Skeletal muscle cell (primary cell): ENCODE results near the gene SUSD3.

ENCODE experiments used
- DNase-seq: peaks from one replicate; pipeline ENCODE4 v3.0.0-alpha.2; 2010; ENCODE audit warnings: low read depth
- H3K4me3 ChIP-seq: 2 replicates; pipeline ENCODE4 v1.5.1; 2011; ENCODE audit warnings: low read depth, mild to moderate bottlenecking, control low read depth, low read length, moderate library complexity

SUSD3 gene

DNA sequence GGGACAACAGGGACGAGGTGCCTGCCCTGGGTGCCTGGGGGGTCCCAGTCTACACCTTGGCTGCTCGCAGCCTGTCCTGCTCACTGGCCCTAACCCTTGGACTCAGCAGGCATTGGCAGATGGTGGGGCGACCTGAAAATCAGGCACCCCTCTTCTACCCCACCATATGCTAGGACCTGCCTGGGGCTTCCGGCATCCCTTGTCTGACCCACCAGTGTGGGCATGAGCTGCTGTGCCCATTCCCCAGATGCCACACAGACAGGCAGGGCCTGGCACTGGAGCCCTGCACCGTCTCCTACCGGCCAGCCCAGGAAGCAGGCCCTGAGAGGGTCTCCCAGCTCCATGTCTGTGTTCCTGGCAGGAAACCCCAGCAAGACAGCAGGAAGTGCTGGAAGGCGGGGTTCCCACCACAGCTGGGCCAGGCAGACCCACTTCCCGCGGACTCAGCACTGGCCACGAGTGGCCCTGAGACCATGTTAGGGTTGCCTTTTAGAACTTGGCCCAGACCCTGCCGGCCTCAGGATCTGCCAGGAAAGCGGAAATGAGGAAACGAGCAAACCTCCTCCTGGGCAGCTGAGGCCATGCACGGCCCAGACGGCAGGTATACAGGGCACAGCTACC lies 72.5 kb downstream of the SUSD3 start:
- DNase-seq = no peak
- H3K4me3 ChIP-seq = no peak overlapping the region

GRCh38 chr9:93131599-93132286 lies 73.2 kb downstream of the SUSD3 start:
- no peak overlapping the region for H3K4me3 ChIP-seq
- DNase-seq = no peak

GRCh38 chr9:93132287-93132927 lies 73.9 kb downstream of the SUSD3 start:
- no peak for DNase-seq
- peak overlapping the region; percentile 75 for H3K4me3 ChIP-seq

DNA sequence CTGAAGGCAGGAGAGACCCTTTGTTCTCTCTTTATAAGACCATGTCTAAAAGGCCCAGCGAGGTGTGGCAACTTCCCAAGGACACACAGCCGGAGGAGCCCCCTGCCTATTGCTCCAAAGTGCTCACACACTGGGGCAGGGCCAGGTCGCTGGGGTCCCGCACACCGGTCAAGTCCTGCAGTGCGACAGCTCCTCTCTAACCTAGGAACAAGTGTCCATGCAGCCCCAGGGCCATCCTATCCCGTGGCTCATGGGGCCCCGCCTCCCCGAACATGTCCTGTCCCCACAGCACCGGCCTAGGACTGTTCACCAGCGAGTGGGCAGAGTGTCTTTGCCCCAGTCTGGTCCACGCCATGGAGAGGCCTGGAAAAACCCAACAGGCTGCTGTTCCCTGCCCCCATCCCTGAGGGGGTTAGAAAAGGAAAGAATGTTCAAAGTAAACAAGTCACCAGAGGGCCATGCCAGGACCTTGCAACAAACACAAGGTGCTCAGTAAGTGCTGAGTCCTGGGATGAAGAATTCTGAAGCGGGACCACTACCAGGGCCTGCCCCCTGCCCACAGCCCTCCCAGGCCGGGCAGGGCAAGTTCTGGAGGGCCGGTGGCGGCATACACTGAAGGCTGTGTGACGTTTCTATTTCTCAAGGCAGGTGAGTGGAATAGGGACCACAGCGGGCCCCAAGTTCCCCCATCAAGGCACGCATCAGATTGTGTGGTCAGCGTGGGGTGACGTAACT lies 74.6 kb downstream of the SUSD3 start:
- no peak for DNase-seq
- H3K4me3 ChIP-seq = peak overlapping the region; percentile 75

DNA sequence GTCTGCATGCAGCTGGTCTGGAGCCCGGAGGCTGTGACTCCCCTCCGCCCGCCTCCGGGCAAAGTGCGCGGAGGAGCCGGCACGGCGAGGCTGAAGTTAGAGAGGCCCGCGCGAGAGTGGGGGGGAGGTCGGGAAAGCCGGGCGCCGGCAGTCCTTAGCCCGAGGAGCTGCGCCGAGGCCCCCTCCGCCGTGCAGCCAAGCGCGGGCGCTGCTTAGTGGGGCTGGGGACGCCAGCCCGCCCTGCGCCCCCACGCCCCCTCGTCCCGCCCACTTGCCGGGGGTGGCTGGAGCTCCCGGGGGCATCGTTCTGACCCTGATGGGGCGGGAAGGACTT lies 75.1 kb downstream of the SUSD3 start:
- peak; percentile 56 for DNase-seq
- peak overlapping the region; percentile 75 for H3K4me3 ChIP-seq

GRCh38 chr9:93134015-93134739 lies 75.7 kb downstream of the SUSD3 start, which contains the start of gene NINJ1:
Gene NINJ1, minus strand, starts transcription at chr9:93134251. Its CDS starts 34 bp downstream, at chr9:93134217.
- no peak for DNase-seq
- peak within 1 kb of the TSS; percentile 75 for H3K4me3 ChIP-seq
